K562 (cell line): ENCODE results near the gene CEND1. TPM values are rescaled to one million over a fixed set of nuclear protein-coding genes. Genes with fewer than 3 reads are reported as not detected.
A peak's percentile ranks its signal among the peaks of the same experiment; 100 is the strongest.

Experiments
- ATAC-seq: fragments of 200-7000 bp; cut with Tn5 transposase; 3 replicates; pipeline ENCODE4 v1.9.1; 2020; ENCODE audit warnings: moderate library complexity
- BruUV-seq: library from RNA; stranded (reverse); fragments of 400-500 nt; replicated peaks from 2 replicates; lab custom pipeline; 2021; lab: Mats Ljungman, UMichigan
- CTCF ChIA-PET: fragments of 300-600 bp; formaldehyde crosslinking; extraction: SDS; loops from one replicate; lab custom pipeline; 2021; ENCODE audit warnings: low intra/inter-chr PET ratio; lab: Yijun Ruan, JAX
- POLR2A ChIA-PET: fragments of 300-600, 350-650 bp; sonication (Branson Sonifier 250); formaldehyde crosslinking; extraction: SDS; loops from one replicate; lab custom pipeline; 2021; ENCODE audit warnings: antibody characterized with exemption, inconsistent platforms; lab: Yijun Ruan, JAX
- DNase-seq, 4 experiments: peaks; one replicate each; pipeline versions ENCODE4 v3.0.0 to v3.0.0-alpha.2; 2011 to 2018; ENCODE audit warnings: low spot score in 3 of 4, mixed read lengths in 3 of 4; ENCODE audit errors: extremely low read depth in 1 of 4
- FAIRE-seq: peaks from 2 replicates; lab custom pipeline; 2011; peaks lifted over from hg19 to GRCh38; lab: Jason Lieb, UNC
- H2AFZ ChIP-seq: 2 replicates; pipeline ENCODE4 v1.6.0; 2011; ENCODE audit warnings: low read depth, low read length, control low read depth, inconsistent platforms
- H3K27ac ChIP-seq: fragments of 200-600 bp; 3 replicates; pipeline ENCODE4 v1.8.0; 2011; ENCODE audit warnings: low read depth, mild to moderate bottlenecking, control low read depth, inconsistent platforms, low read length, moderate library complexity, mixed read lengths; ENCODE audit errors: extremely low read depth
- H3K27me3 ChIP-seq, 2 experiments: fragments of 300-600 bp in 1 of 2; 2 replicates in 1 of 2; 3 replicates in 1 of 2; pipeline versions ENCODE4 v1.6.0 to v1.8.0; 2011; ENCODE audit warnings: inconsistent platforms in 2 of 2, low read length in 2 of 2, mild to moderate bottlenecking in 1 of 2, mixed read lengths in 1 of 2, moderate library complexity in 1 of 2; ENCODE audit not compliant: control insufficient read depth in 2 of 2, insufficient read depth in 2 of 2
- H3K36me3 ChIP-seq: fragments of 300-600 bp; 3 replicates; pipeline ENCODE4 v1.8.0; 2011; ENCODE audit warnings: mild to moderate bottlenecking, low read length, inconsistent platforms; ENCODE audit not compliant: control insufficient read depth, insufficient read depth
- H3K4me1 ChIP-seq, 2 experiments: fragments of 200-600 bp in 1 of 2; replicated peaks in 1 of 2; 2 replicates in 1 of 2; 3 replicates in 1 of 2; pipeline versions ENCODE4 v1.5.1 to v1.8.0; 2011; ENCODE audit warnings: inconsistent platforms in 2 of 2, low read length in 2 of 2, mild to moderate bottlenecking in 1 of 2, mixed read lengths in 1 of 2, moderate library complexity in 1 of 2; ENCODE audit not compliant: control insufficient read depth in 2 of 2, insufficient read depth in 2 of 2
- H3K4me2 ChIP-seq: 2 replicates; pipeline ENCODE4 v1.6.1; 2011; ENCODE audit warnings: low read length, control low read depth, inconsistent platforms, mixed read lengths; ENCODE audit not compliant: insufficient read depth
- H3K4me3 ChIP-seq: fragments of 200-600 bp; sonication (generic), shearing (Covaris generic); 2 replicates; pipeline ENCODE4 v1.5.1; 2016; ENCODE audit warnings: control low read depth, inconsistent platforms
- H3K79me2 ChIP-seq: fragments of 200-600 bp; 3 replicates; pipeline ENCODE4 v1.8.0; 2011; ENCODE audit warnings: low read length, inconsistent platforms; ENCODE audit not compliant: control insufficient read depth, insufficient read depth
- H3K9ac ChIP-seq, 2 experiments: 2 replicates each; pipeline versions ENCODE4 v1.6.0 to v1.6.1; 2011; ENCODE audit warnings: low read depth in 2 of 2, low read length in 2 of 2, control low read depth in 1 of 2, inconsistent platforms in 1 of 2, mild to moderate bottlenecking in 1 of 2, mixed read lengths in 1 of 2; ENCODE audit not compliant: insufficient read depth in 1 of 2
- H3K9me1 ChIP-seq: one replicate; pipeline ENCODE4 v1.6.0; 2011; ENCODE audit warnings: inconsistent platforms, mild to moderate bottlenecking, low read length, moderate library complexity; ENCODE audit not compliant: control insufficient read depth, insufficient read depth
- H3K9me3 ChIP-seq: replicated peaks from 2 replicates; pipeline ENCODE4 v1.5.1; 2011; ENCODE audit warnings: low read depth, low read length, inconsistent platforms; ENCODE audit not compliant: control insufficient read depth, insufficient read depth
- H4K20me1 ChIP-seq: replicated peaks from 2 replicates; pipeline ENCODE4 v1.6.1; 2011; ENCODE audit warnings: low read length, inconsistent platforms, mixed read lengths; ENCODE audit not compliant: control insufficient read depth, insufficient read depth
- CEBPG ChIP-seq, 3 experiments: fragments of 200-800 bp in 1 of 3; sonication (Bioruptor generic) in 1 of 3; sonication (generic) in 1 of 3; formaldehyde crosslinking in 1 of 3; IDR thresholded peaks in 2 of 3; conservative IDR thresholded peaks in 1 of 3; 2 replicates each; pipeline versions ENCODE4 v1.6.1 to v1.8.0; 2016 to 2022; ENCODE audit warnings: missing compliant biosample characterization in 2 of 3, missing genetic modification characterization in 2 of 3, mild to moderate bottlenecking in 1 of 3, missing genetic modification reagents in 1 of 3
- FOXJ2 ChIP-seq: fragments of 200-800 bp; sonication (Bioruptor generic); IDR thresholded peaks from 2 replicates; pipeline ENCODE4 v1.6.1; 2016; ENCODE audit warnings: missing genetic modification characterization, missing compliant biosample characterization
- GTF2F1 ChIP-seq: IDR thresholded peaks from 2 replicates; pipeline ENCODE4 v1.6.1; 2011; ENCODE audit warnings: low read depth, low read length, improper control_type of control experiment
- NR4A1 ChIP-seq, 2 experiments: fragments of 250-450 bp in 1 of 2; fragments of 450-650 bp in 1 of 2; sonication (Bioruptor Pico) in 1 of 2; IDR thresholded peaks; 2 replicates each; pipeline versions ENCODE4 v1.4.0 to v1.6.1; 2016 to 2020; ENCODE audit warnings: mild to moderate bottlenecking in 2 of 2, missing compliant biosample characterization in 1 of 2, missing genetic modification characterization in 1 of 2, moderate library complexity in 1 of 2
- OTX1 ChIP-seq: fragments of 450-650 bp; formaldehyde crosslinking; IDR thresholded peaks from 2 replicates; pipeline ENCODE4 v1.4.0; 2022; ENCODE audit warnings: mild to moderate bottlenecking
- POLR2AphosphoS5 ChIP-seq: IDR thresholded peaks from 2 replicates; pipeline ENCODE4 v1.6.1; 2011; ENCODE audit warnings: mild to moderate bottlenecking, low read depth, low read length, moderate library complexity; ENCODE audit not compliant: control insufficient read depth, insufficient read depth
- PRMT5 ChIP-seq: sonication (generic); formaldehyde crosslinking; IDR thresholded peaks from 2 replicates; pipeline ENCODE4 v1.5.0; 2020; ENCODE audit warnings: missing genetic modification reagents
- ZFP1 ChIP-seq: fragments of 450-650 bp; formaldehyde crosslinking; IDR thresholded peaks from 2 replicates; pipeline ENCODE4 v1.4.0; 2020; ENCODE audit warnings: mild to moderate bottlenecking, mixed read lengths
- ZFP36 ChIP-seq: fragments of 150-350 bp; IDR thresholded peaks from 2 replicates; pipeline ENCODE4 v1.6.1; 2018; ENCODE audit warnings: low read length, low read depth; ENCODE audit not compliant: partially characterized antibody
- ZNF224 ChIP-seq: sonication (generic); formaldehyde crosslinking; IDR thresholded peaks from 2 replicates; pipeline ENCODE4 v1.8.0; 2022; ENCODE audit warnings: mild to moderate bottlenecking, missing genetic modification reagents
- ZNF384 ChIP-seq: IDR thresholded peaks from 2 replicates; pipeline ENCODE4 v1.6.1; 2012; ENCODE audit warnings: low read depth, low read length, improper control_type of control experiment
- WGBS: fragments of 100-300 bp; shearing (Covaris generic); methylation state at CpG from one replicate; pipeline ENCODE4 v1.1.6; 2016; ENCODE audit warnings: low coverage, mixed read lengths; ENCODE audit not compliant: insufficient coverage; ENCODE audit errors: missing lambda C conversion rate; 5-methylcytosine and 5-hydroxymethylcytosine counted together
- in situ Hi-C: fragments of 300-500 bp; cut with MboI; formaldehyde crosslinking; loops from 4 replicates; pipeline ENCODE4 v1.15.0; 2018; ENCODE audit warnings: inconsistent platforms, mixed read lengths
- intact Hi-C: fragments of 100-400 bp; cut with micrococcal nuclease; formaldehyde crosslinking; loops from 2 replicates; pipeline ENCODE4 v1.14.2; 2022
- polyA plus RNA-seq, 8 experiments: library from polyadenylated mRNA; depleted of rRNA in 4 of 8; stranded (reverse) in 5 of 8; unstranded in 3 of 8; fragments of >200 nt; fragmentation: Nextera tagmentation in 2 of 8; fragmentation: Illumina TruSeq in 1 of 8; extraction: Ambion mirVana in 2 of 8; extraction: Trizol in 1 of 8; gene quantifications; 2 replicates each; pipeline versions ENCODE4 v1.2.1 to v1.2.3, GENCODE V29; 2011 to 2014; ENCODE audit warnings: inconsistent platforms in 1 of 8, missing spikeins in 1 of 8
- total RNA-seq, 7 experiments: library from RNA; depleted of rRNA in 6 of 7; stranded (reverse); fragments of >200 nt in 6 of 7; fragmentation: Illumina TruSeq in 2 of 7; extraction: Trizol in 2 of 7; gene quantifications; 2 replicates each; pipeline versions ENCODE4 v1.2.1 to v1.2.3, GENCODE V29; 2011 to 2021; ENCODE audit warnings: low replicate concordance in 1 of 7
- TF ChIP-seq, protein P1 (sequence below), 2 experiments: IDR thresholded peaks; 2 replicates each; pipeline ENCODE4 v1.6.1; 2012; ENCODE audit warnings: improper control_type of control experiment in 2 of 2, low read depth in 2 of 2, low read length in 2 of 2, borderline replicate concordance in 1 of 2

Gene CEND1
- total and polyA plus RNA-seq, 9 of the 15 experiments (the other 6 are each of a cell fraction or from before 2014, with no cell fraction given) = 0.13 to 0.18 (median 0.16) TPM; not detected in 6

DNA sequence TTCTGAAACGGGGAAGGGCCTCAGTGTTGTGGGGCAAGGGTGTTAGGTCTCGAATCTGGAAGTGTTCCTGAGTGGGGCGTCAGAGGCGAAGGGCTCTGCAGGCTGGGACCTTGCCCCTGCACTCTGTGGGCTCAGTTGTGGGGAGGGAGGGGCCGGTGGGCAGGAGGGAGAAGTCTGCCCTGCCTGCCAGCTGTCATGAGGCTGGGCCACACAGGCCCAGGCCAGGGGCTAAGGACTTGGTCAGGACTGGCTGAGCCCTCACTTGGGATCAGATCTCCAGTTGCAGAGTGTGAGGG is 38.0 kb upstream of the CEND1 start, which contains the start of gene CRACR2B:
CRACR2B (plus strand) TSS at position 23 of the 296 bp plus-strand sequence. CDS start 689 bp downstream, outside the sequence.
- H3K27ac ChIP-seq = peak within 1 kb of the TSS; percentile 85
- FAIRE-seq (no peak), DNase-seq (no peak)
- intact Hi-C loops = no loop called here
- peak within 1 kb of the TSS; percentile 75 to 94 for H3K9ac ChIP-seq
- TSS peak; percentile 48 for BruUV-seq
- H3K4me2 ChIP-seq = peak within 1 kb of the TSS; percentile 80
- no peaks in the 10 kb centered on the region for H3K9me3 ChIP-seq
- H2AFZ ChIP-seq = peak within 1 kb of the TSS; percentile 95
- no peak for TF ChIP-seq POLR2AphosphoS5
- 0 out of 2 replicates have a peak, but pooled peaks have one; percentile 1 for TF ChIP-seq CEBPG (CRISPR knock-in tag; IDR thresholded peaks at IDR 0.05)
- no peak for TF ChIP-seq CEBPG (tag; conservative IDR thresholded peaks at IDR 0.05 in 1 of 2, IDR thresholded peaks at IDR 0.05 in 1 of 2)
- 0 out of 2 replicates have a peak, but pooled peaks have one; percentile 31 for TF ChIP-seq NR4A1 (CRISPR knock-in tag; IDR thresholded peaks at IDR 0.05)
- no peak for TF ChIP-seq NR4A1 (tag; IDR thresholded peaks at IDR 0.05)
- no peak for TF ChIP-seq FOXJ2 (tag)
- no peak for TF ChIP-seq GTF2F1
- TF ChIP-seq ZNF384 = no peak
- TF ChIP-seq ZFP36 = peak; percentile 18
- TF ChIP-seq PRMT5 (CRISPR knock-in tag) = no peak
- no peak for TF ChIP-seq ZNF224 (CRISPR knock-in tag)
- TF ChIP-seq, protein P1, sequence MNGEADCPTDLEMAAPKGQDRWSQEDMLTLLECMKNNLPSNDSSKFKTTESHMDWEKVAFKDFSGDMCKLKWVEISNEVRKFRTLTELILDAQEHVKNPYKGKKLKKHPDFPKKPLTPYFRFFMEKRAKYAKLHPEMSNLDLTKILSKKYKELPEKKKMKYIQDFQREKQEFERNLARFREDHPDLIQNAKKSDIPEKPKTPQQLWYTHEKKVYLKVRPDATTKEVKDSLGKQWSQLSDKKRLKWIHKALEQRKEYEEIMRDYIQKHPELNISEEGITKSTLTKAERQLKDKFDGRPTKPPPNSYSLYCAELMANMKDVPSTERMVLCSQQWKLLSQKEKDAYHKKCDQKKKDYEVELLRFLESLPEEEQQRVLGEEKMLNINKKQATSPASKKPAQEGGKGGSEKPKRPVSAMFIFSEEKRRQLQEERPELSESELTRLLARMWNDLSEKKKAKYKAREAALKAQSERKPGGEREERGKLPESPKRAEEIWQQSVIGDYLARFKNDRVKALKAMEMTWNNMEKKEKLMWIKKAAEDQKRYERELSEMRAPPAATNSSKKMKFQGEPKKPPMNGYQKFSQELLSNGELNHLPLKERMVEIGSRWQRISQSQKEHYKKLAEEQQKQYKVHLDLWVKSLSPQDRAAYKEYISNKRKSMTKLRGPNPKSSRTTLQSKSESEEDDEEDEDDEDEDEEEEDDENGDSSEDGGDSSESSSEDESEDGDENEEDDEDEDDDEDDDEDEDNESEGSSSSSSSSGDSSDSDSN (IDR thresholded peaks at IDR 0.05; ENCODE audit: borderline replicate concordance in 1 of 2, low read depth in 2 of 2, low read length in 2 of 2) = no peak
- TF ChIP-seq ZFP1 (CRISPR knock-in tag) = no peak
- TF ChIP-seq OTX1 (CRISPR knock-in tag) = 0 out of 2 replicates have a peak, but pooled peaks have one; percentile 8
- TF ChIP-seq, all 486 proteins: peak for 4
- POLR2A ChIA-PET = interaction anchor here (0.8 to 3.2 kb wide), 3 partner anchors 9 to 31 kb away, joined by 5 to 13 read pairs (median 5); partner anchors contain the start of gene PNPLA2
- in situ Hi-C loops = no loop called here
- no peak for ATAC-seq
- H3K27me3 ChIP-seq = no peaks in the 10 kb centered on the region
- H3K4me1 ChIP-seq = peaks cover 25 to 95% of the 10 kb centered on the region in 2 experiments
- H3K9me1 ChIP-seq = peaks cover 5% of the 10 kb centered on the region
- H3K36me3 ChIP-seq = peaks cover 28% of the 10 kb centered on the region; the same call in 1 of the 3 replicates
- H4K20me1 ChIP-seq = no peaks in the 10 kb centered on the region
- WGBS = 14% methylated on average over 4 of the region's 5 CpGs
- peak within 1 kb of the TSS; percentile 52 for H3K4me3 ChIP-seq
- CTCF ChIA-PET = no interaction called here
- peaks cover 13% of the 10 kb centered on the region; the same call in 2 of the 3 replicates for H3K79me2 ChIP-seq
